ENCODE results near the gene CPLANE2.
"Not testable (repeated sequence)": the region's sequence is repeated elsewhere in the genome, so short reads cannot be mapped to it uniquely, and the experiment has no call there.

GRCh38 chr1:16213544-16213943 lies 23.4 kb downstream of the CPLANE2 start:
- TF ChIP-seq EZH2 (IDR thresholded peaks at IDR 0.05; ENCODE audit: borderline replicate concordance, insufficient read depth, low read length, poor library complexity, severe bottlenecking); POLR2AphosphoS5 (IDR thresholded peaks at IDR 0.05); SMC3 (conservative IDR thresholded peaks at IDR 0.05; ENCODE audit: poor library complexity); CTCF (IDR thresholded peaks at IDR 0.05; ENCODE audit: poor library complexity, severe bottlenecking); REST (IDR thresholded peaks at IDR 0.05; ENCODE audit: borderline replicate concordance); EP300 (conservative IDR thresholded peaks at IDR 0.05; ENCODE audit: poor library complexity, severe bottlenecking): not testable (repeated sequence)
